SKM-1 treated with dmso at 0.1 percent for 144 hours (cell line): Measurements from ENCODE around the gene HSPB7.
"Not testable (repeated sequence)": the region's sequence is repeated elsewhere in the genome, so short reads cannot be mapped to it uniquely, and the experiment has no call there.

ENCODE experiments used
- DNase-seq: peaks from one replicate; lab custom pipeline; 2025; ENCODE audit not compliant: unreplicated experiment; lab: John Stamatoyannopoulos, UW

Gene HSPB7

DNA sequence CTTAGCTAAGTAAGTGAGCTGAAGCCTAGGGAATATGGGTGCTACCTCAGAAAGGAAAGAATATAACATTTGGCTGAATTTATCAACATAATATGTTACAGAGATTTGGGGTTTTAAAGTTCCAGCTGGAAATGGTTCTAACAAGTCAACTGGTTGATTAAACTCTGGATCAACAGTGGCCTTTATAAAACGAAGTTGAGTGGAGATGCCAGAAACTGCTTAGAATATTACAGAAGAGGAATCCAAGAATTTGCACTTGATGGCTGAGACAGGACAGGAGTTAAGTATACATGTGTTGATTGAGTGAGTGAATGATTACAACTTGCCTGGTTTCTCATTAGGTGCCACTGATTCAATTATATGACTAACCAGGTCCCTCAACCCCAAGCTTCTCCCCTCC lies 34.6 kb downstream of the HSPB7 start:
- DNase-seq: no peak

DNA sequence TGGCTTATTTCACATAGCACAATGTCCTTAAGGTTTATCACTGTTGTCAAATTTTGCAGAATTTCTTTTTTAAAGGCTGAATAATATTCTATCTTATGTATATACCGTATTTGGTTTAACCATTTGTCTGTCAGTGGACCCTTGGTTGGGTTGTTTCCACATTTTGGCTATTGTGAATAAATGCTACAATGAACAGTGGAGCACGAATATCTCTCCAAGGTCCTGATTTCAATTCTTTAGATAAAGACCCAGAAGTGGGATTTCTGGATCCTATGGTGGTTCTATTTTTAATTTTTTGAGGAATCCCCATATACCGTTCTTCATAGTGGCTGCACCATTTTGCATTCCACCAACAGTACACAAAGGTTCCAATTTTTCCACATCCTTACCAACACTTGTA lies 36.2 kb downstream of the HSPB7 start:
- no peak for DNase-seq

DNA sequence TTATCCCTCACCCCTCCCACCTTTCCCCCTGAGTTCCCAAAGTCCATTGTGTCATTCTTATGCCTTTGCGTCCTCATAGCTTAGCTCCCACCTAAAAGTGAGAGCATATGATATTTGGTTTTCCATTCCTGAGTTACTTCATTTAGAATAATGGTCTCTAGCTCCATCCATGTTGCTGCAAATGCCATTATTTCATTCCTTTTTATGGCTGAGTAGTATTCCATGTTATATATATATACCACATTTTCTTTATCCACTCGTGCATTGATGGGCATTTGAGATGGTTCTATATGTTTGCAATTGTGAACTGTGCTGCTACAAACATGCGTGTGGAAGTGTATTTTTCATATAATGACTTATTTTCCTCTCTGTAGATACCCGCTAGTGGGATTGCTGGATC lies 39.9 kb downstream of the HSPB7 start:
- not testable (repeated sequence) for DNase-seq

DNA sequence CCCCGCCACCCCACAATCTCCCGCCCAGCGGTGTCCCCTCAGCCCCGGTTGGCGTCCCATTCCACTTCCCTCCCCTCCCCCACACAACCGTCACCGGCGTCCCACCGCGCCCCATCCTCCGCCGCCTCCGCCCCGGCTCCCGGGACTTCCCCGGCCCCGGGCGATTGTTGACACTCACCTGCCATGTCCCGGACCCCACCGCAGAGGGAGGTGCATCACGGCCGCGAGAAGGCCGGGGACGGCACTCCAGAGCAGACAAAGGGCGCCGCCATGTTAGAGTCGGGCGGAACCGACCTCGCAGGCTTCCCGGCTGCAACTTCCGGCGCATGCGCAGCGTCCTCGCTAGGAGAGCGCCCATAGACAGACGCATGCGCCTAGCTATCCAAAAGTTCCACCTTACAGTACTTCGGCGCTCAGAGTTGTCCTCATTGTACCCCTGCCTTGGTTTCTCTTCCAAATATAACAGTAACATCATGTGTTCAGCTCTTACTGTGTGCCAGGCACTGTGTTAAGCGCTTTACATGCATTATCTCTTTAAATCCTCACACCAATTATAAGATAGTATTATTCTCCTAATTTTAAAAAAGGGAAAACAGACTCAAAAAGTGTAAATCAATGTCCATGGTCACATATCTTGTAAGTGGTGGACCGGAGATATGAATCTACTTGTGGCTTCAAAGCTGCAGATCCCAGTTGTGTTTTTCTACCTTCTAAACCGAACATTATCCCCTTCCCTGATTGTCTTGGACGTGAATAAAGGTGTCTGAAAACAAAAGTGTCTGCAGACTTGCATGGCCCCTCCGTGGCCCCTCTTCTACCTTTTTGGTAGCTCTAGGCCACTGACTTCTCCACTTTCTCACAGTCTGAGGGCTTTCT lies 41.8 kb downstream of the HSPB7 start, which contains the start of gene ZBTB17:
Gene ZBTB17, minus strand, starts transcription at position 297 of the 876 bp plus-strand sequence. CDS start 27,606 bp downstream, outside the sequence.
- peak; percentile 90 for DNase-seq

DNA sequence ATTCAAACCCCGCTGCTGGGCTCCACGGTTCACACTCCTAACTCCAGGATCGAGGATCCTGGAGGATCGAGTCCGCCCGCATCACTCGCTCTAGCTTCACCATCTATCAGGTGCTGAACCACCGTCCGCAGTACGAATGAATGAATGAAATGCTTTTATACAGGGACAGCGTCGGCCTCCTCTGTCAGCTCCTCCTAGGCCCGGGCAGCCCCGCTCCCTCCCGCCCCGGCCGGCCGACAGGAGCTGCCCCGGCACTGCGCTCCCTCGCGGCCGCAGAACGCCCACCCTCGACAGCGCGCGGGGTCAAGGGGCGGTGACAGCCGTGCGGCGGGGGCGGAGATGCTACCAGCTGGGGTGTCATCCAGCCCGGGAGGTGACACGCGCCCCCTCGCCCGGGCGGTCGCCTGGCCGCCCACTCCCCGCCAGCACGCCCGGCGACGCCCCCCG lies 42.5 kb downstream of the HSPB7 start:
- peak; percentile 7 for DNase-seq

DNA sequence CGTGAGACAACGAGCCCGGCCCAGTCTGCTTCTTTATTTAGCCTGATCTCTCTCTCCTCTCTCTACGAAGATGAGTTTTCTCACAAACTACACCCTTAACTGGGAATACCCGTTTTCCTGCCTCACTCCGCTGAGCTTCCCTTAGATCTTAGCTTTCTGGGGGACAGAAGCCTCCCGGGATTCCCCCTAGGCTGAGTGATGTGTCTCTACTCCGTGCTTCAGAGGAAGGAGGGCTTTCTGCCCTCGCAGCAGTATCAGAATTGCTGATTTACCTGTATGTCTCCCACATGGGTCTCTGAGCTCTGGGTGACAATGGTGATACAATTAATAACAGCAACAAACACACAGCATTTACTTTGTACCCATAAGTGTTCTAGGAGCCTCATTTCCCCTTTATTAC lies 43.0 kb downstream of the HSPB7 start:
- DNase-seq: no peak

GRCh38 chr1:15973772-15974171 lies 44.1 kb downstream of the HSPB7 start:
- no peak for DNase-seq

DNA sequence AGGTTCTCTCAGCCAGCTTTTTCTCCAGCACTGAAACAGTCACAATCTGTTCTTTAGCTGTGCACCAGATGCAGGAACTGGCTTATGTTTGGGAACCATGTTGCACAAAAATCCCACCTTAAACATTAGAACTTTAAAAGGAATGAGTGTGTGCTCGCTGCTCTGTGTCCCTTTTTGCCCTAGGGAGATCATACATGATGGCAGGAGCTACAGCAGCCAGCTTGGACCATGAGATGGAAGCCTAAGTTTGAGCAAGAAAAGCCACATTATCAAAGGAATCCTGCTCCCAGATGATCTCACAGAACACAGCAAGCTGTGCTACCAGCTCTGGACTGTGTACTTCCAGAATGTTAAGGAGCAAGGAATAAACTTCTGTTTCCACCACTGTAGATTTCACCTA lies 45.4 kb downstream of the HSPB7 start:
- no peak for DNase-seq

GRCh38 chr1:15970911-15971310 lies 46.9 kb downstream of the HSPB7 start:
- no peak for DNase-seq

GRCh38 chr1:15969321-15969880 lies 48.4 kb downstream of the HSPB7 start:
- DNase-seq: no peak

- no peak for DNase-seq
Observed at GRCh38 chr1:15968172-15968571, 49.7 kb downstream of the HSPB7 start.

DNA sequence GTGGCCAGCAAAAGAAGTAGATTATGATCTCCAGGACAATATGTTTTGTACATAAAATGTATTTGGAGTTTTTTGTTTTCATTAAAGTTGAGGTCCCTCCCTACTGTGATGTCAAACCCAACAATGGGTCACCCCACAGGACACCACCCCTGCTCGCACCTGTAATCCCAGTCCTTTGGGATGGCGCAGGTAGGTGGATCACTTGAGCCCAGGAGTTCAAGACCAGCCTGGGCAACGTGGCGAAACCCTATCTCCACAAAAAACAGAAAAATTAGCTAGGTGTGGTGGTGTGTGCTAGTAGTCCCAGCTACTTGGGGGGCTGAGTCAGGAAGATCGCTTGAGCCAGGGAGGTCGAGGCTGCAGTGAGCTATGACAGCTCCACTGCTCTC lies 50.9 kb downstream of the HSPB7 start:
- DNase-seq: no peak

DNA sequence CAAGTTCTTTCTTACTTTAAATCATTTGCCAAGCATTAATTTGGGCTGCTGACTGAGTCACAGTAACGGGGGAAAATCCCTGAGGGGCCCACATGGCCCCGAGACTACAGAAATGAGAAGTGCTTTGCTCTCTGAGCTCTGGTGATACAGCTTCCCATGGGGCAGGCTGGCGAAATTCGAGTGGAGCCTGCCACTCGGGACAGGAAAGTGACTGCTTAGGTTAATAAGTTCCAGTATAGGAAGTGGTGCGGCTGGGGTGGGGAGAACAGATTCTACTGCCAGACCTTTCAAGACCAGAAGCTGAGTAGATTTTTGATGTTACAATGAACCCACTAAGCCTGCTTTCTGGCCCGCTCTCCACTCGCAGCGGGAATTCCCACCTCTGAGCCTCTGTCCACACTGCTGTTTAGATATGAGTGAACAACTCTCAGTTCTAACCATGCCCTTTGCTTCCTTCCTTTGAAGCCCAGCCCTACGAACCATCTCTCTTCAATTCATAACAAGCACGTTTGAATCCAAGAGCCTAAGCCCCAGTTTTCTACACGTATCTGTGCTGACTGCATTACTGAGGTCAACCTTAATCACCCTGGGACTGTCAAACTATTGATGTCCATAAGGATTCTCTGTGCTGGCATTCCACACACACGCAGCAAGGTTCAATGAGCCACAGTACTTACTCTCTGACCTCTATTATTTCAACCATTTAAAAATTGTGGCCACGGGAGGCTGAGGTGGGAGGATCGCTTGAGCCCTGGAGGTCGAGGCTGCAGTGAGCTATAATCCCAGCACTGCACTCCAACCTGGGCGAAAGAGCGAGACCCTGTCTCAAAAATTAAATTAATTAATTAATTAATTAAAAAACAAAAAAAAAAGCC lies 51.5 kb downstream of the HSPB7 start:
- no peak for DNase-seq

- no peak for DNase-seq
Observed at GRCh38 chr1:15965228-15965767, 52.5 kb downstream of the HSPB7 start.
